ENCODE data around the gene FRS3.

DNA sequence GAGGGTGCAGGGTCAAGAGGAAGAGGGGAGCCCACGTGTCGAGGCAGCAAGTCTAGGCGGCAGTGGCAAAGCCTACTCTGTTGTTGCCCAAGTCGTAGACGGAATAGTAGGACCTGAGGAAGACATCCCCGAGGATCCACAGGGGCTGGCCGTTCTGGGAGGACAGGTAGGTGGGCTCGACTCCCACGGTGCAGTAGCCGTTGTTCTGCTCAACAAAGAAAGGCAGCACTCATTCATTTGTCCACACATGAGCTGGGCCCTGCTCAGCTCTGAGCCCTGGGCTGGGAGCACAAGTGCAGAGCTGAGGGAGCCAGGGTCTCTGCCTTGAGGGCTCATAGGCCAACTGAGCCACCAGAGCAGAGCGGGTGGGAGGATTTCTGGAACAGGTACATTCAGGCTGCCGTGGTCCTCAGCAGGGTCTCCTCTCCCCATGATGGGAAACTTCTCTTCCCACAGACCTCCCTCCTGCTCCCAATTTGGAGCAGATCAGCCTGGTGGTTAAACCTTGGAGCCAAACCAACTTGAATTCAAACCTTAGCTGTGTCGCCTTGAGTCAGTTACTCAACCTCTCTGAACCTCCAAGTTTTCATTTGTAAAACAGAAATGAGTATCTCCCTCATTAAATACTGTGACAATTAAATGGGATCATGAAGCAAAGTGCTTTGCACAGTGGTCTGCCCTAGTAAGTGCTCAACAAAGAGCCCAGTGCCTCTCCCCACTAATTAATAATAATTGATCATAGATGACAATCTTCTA, 42.7 kb downstream of the FRS3 start:
- TF ChIP-seq POLR2A (IDR thresholded peaks at IDR 0.05; ENCODE audit: low read length) (no peak), GATA1 (IDR thresholded peaks at IDR 0.05; ENCODE audit: low read depth, low read length) (no peak)
